PFSK-1 (cell line): ENCODE measurements around the gene DIAPH3.

Source experiments
- FOXP2 ChIP-seq: optimal IDR thresholded peaks from 2 replicates; pipeline ENCODE3; 2011; ENCODE audit warnings: borderline replicate concordance, control low read depth, inconsistent platforms; ENCODE audit not compliant: insufficient read depth; ENCODE audit errors: extremely low read length, extremely low read depth
- POLR2AphosphoS5 ChIP-seq: IDR thresholded peaks from 2 replicates; pipeline ENCODE4 v1.6.1; 2012; ENCODE audit warnings: low read depth, mild to moderate bottlenecking, control low read depth, low read length, moderate library complexity
- SIN3A ChIP-seq: IDR thresholded peaks from 2 replicates; pipeline ENCODE4 v1.6.1; 2012; ENCODE audit warnings: mild to moderate bottlenecking, low read length, moderate library complexity, borderline replicate concordance; ENCODE audit not compliant: insufficient read depth
- TF ChIP-seq, protein P1 (sequence below), 2 experiments: IDR thresholded peaks; 2 replicates each; pipeline versions ENCODE4 v1.6.1 to v1.8.0; 2011 to 2012; ENCODE audit warnings: low read depth in 2 of 2, low read length in 2 of 2, control low read depth in 1 of 2, inconsistent platforms in 1 of 2, mild to moderate bottlenecking in 1 of 2, moderate library complexity in 1 of 2; ENCODE audit not compliant: insufficient read depth in 1 of 2

DNA sequence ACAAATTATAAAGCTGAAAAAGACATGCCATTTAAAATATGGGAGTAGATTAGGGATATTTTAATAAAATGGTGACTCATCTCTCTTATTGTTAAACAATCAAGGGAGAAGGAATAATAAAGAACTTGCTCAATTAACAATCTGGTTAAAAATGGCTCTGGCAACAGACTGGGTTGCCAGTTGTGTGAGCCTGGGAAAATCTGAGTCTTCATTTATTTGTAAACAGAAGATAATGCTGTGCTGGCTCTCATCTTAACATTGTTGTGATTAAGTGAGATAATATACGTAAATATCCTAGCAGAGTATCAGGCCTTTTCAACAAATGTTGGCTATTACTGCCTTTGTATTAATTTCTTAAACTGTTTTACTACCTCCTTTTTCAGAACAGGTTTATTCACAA, 453.3 kb downstream of the DIAPH3 start:
- TF ChIP-seq POLR2AphosphoS5 (no peak), FOXP2 (no peak), SIN3A (no peak)
- TF ChIP-seq, protein P1, sequence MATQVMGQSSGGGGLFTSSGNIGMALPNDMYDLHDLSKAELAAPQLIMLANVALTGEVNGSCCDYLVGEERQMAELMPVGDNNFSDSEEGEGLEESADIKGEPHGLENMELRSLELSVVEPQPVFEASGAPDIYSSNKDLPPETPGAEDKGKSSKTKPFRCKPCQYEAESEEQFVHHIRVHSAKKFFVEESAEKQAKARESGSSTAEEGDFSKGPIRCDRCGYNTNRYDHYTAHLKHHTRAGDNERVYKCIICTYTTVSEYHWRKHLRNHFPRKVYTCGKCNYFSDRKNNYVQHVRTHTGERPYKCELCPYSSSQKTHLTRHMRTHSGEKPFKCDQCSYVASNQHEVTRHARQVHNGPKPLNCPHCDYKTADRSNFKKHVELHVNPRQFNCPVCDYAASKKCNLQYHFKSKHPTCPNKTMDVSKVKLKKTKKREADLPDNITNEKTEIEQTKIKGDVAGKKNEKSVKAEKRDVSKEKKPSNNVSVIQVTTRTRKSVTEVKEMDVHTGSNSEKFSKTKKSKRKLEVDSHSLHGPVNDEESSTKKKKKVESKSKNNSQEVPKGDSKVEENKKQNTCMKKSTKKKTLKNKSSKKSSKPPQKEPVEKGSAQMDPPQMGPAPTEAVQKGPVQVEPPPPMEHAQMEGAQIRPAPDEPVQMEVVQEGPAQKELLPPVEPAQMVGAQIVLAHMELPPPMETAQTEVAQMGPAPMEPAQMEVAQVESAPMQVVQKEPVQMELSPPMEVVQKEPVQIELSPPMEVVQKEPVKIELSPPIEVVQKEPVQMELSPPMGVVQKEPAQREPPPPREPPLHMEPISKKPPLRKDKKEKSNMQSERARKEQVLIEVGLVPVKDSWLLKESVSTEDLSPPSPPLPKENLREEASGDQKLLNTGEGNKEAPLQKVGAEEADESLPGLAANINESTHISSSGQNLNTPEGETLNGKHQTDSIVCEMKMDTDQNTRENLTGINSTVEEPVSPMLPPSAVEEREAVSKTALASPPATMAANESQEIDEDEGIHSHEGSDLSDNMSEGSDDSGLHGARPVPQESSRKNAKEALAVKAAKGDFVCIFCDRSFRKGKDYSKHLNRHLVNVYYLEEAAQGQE (IDR thresholded peaks at IDR 0.05; ENCODE audit: insufficient read depth in 1 of 2, low read depth in 2 of 2, low read length in 2 of 2) = no peak
